Measurements from ENCODE around the gene MCUB. TPM values are rescaled to one million over a fixed set of nuclear protein-coding genes. Genes with fewer than 3 reads are reported as not detected.
"Not testable (repeated sequence)": the region's sequence is repeated elsewhere in the genome, so short reads cannot be mapped to it uniquely, and the experiment has no call there.

MCUB gene
- total and polyA plus RNA-seq, 3 donors from 2014 or later: 7.7 to 23.4 (median 20.1) TPM

DNA sequence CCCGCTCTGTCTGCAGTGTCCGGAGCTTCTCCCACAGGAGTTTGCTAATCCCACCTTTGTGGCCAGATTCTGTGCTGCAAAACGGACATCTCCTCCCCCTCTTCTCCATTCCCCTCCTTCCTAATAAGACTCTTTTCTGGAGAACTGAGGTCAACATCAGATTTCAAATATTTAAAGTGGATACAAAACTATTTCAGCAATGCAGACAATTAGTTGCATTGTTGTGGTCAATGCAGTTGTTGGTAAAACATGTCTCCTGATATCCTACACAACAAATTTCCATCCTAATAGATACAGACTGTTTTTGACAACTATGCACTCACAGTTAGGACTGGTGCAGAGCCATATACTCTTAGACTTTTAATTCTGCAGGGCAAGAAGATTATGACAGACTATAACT is 5.1 kb upstream of the MCUB start:
- TF ChIP-seq POLR2A (IDR thresholded peaks at IDR 0.05): no peak
- TF ChIP-seq, protein P1, sequence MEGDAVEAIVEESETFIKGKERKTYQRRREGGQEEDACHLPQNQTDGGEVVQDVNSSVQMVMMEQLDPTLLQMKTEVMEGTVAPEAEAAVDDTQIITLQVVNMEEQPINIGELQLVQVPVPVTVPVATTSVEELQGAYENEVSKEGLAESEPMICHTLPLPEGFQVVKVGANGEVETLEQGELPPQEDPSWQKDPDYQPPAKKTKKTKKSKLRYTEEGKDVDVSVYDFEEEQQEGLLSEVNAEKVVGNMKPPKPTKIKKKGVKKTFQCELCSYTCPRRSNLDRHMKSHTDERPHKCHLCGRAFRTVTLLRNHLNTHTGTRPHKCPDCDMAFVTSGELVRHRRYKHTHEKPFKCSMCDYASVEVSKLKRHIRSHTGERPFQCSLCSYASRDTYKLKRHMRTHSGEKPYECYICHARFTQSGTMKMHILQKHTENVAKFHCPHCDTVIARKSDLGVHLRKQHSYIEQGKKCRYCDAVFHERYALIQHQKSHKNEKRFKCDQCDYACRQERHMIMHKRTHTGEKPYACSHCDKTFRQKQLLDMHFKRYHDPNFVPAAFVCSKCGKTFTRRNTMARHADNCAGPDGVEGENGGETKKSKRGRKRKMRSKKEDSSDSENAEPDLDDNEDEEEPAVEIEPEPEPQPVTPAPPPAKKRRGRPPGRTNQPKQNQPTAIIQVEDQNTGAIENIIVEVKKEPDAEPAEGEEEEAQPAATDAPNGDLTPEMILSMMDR (IDR thresholded peaks at IDR 0.05): no peak
- DNase-seq: no peak
- Histone ChIP-seq H3K4me1 (no peaks in the 10 kb centered on the region), H3K36me3 (ENCODE audit: low read depth, missing control alignments) (no peaks in the 10 kb centered on the region), H3K27me3 (no peaks in the 10 kb centered on the region), H3K27ac (no peak overlapping the region), H3K9me3 (no peaks in the 10 kb centered on the region), H3K4me3 (no peak overlapping the region)
- 79 to 85% methylated on average over 3 of the region's 3 CpGs for WGBS, 2 donors
- intact Hi-C loops (cut with DNase I; ENCODE audit: low total_unique reads): loop anchor here (10.0 kb wide), 1 partner anchor 120 kb away; the partner anchor contains the start of gene SEC24B

DNA sequence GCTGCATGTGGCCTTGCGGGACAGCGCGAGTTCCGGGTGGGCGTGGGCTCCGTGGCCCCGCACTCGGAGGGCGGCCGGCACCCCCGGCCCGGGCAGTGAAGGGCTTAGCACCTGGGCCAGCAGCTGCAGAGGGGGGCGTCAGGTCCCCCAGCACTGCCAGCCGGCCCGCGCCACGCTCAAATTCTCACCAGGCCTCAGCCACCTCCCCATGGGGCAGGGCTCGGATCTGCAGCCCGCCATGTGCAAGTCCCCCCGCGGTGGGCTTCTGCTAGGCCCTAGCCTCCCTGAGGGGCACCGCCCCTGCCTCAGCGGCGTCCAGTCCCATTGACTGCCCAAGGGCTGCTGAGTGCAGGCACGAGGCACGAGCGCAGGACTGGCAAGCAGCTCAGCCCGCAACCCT is 2.6 kb upstream of the MCUB start:
- H3K27me3 ChIP-seq: no peaks in the 10 kb centered on the region
- no peaks in the 10 kb centered on the region for H3K36me3 ChIP-seq (ENCODE audit: low read depth, missing control alignments)
- DNase-seq: no peak
- H3K9me3 ChIP-seq: no peaks in the 10 kb centered on the region
- 79 to 92% methylated on average over 14 to 28 of the region's 28 CpGs for WGBS, 2 donors
- H3K4me1 ChIP-seq: no peaks in the 10 kb centered on the region
- H3K4me3 ChIP-seq: peak overlapping the region in 1 of 2 donors; percentile 16
- no peak for TF ChIP-seq POLR2A (IDR thresholded peaks at IDR 0.05)
- TF ChIP-seq, protein P1 (IDR thresholded peaks at IDR 0.05): no peak
- intact Hi-C loops (cut with DNase I; ENCODE audit: low total_unique reads): loop anchor here (10.0 kb wide), 1 partner anchor 123 kb away; the partner anchor contains the start of gene SEC24B
- no peak overlapping the region for H3K27ac ChIP-seq

DNA sequence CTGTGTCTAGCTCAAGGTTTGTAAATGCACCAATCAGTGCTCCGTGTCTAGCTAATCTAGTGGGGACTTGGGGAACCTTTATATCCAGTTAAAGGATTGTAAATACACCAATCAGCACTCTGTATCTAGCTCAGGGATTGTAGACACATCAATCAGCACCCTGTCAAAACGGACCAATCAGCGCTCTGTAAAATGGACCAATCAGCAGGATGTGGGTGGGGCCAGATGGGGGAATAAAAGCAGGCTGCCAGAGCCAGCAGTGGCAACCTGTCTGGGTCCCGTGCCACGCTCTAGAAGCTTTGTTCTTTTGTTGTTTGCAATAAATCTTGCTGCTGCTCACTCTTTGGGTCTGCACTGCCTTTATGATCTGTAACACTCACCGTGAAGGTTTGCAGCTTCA is 2.0 kb upstream of the MCUB start:
- DNase-seq: peak; percentile 59
- not testable (repeated sequence) for H3K27me3 ChIP-seq; H3K4me1 ChIP-seq; H3K36me3 ChIP-seq (ENCODE audit: low read depth, missing control alignments); H3K27ac ChIP-seq; H3K4me3 ChIP-seq; H3K9me3 ChIP-seq
- whole genome bisulfite sequencing, 2 donors: 87 to 92% methylated on average over 6 of the region's 6 CpGs
- intact Hi-C loops (cut with DNase I; ENCODE audit: low total_unique reads): loop anchor here (10.0 kb wide), 1 partner anchor 123 kb away; the partner anchor contains the start of gene SEC24B

DNA sequence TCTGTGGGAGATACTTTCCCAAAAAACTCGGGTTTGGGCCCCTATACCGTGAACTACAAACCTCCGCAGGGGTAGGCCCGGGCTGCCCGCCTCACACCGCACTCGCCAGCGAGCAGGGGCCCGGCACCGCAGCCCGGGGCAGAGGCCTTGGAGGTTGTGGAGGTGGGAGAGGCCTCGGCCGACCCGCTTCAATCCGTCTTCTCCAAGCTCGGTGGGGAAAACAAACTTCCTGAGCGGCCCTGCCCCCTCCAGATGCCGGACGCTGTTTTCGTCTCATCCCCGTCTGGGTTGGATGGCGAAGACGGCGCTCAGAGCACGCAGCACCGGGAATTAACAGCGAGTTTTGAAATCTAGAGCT is 442 bp upstream of the MCUB start:
- TF ChIP-seq POLR2A (IDR thresholded peaks at IDR 0.05): no peak
- TF ChIP-seq, protein P1 (IDR thresholded peaks at IDR 0.05): no peak
- intact Hi-C loops (cut with DNase I; ENCODE audit: low total_unique reads): loop anchor here (10.0 kb wide), 1 partner anchor 125 kb away; the partner anchor contains the start of gene SEC24B
- H3K27ac ChIP-seq: peak overlapping the region; percentile 59 to 85
- peak overlapping the region; percentile 67 to 68 for H3K4me3 ChIP-seq
- H3K4me1 ChIP-seq: no peaks in the 10 kb centered on the region
- H3K36me3 ChIP-seq (ENCODE audit: low read depth, missing control alignments): no peaks in the 10 kb centered on the region
- 2 to 3% methylated on average over 26 to 27 of the region's 27 CpGs for WGBS, 2 donors
- H3K9me3 ChIP-seq: no peaks in the 10 kb centered on the region
- DNase-seq: peak; percentile 33
- H3K27me3 ChIP-seq: no peaks in the 10 kb centered on the region

DNA sequence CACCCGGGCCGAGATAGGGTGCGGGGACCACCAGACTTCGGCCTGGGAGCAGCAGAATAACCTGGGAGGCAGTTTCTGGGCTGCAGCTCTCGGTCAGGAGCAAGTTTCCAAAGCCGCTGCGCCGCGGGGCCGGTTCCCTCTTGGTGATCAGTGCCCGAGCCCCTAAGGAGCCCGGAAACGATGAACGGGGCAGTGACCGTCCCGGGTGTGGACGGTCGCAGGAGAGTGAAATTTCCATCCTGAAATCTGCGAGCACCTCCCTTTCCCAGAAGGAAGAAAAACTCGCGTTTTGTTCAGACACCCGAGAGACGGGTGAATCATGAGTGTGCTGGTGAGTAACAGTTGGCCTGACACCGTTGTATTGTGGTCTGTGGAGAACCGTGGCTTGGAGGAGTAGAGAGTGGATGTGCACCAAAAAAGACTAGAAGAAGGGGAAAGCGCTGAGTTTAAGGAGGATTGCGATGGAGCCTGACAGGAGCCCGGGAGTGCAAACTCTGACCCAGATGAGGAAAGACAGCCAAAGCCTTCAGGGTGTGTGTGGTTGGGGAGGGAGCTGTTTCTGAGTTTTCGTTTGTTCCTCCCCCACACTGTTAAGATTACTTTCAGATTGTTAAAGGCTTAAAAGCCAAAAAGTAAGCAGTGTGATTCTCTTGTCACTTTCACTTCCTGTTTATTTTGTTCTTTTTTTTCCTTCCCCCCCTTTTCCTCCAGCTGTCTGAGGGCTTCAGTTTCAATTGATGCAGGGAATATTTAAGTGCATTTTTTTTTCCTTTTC is 828 bp downstream of the MCUB start:
- Histone ChIP-seq H3K36me3 (ENCODE audit: low read depth, missing control alignments) (no peaks in the 10 kb centered on the region), H3K27ac (peak overlapping the region; percentile 42 to 85), H3K9me3 (no peaks in the 10 kb centered on the region), H3K27me3 (no peaks in the 10 kb centered on the region), H3K4me1 (no peaks in the 10 kb centered on the region), H3K4me3 (peak overlapping the region; percentile 67 to 68)
- whole genome bisulfite sequencing, 2 donors: 1% methylated on average over 11 to 29 of the region's 29 CpGs
- TF ChIP-seq POLR2A (IDR thresholded peaks at IDR 0.05): no peak
- TF ChIP-seq, protein P1 (IDR thresholded peaks at IDR 0.05): no peak
- DNase-seq: peak; percentile 34
- intact Hi-C loops (cut with DNase I; ENCODE audit: low total_unique reads): no loop called here

Data from testis (tissue), 3 donors.